ENCODE data around the gene ITPR2.

DNA sequence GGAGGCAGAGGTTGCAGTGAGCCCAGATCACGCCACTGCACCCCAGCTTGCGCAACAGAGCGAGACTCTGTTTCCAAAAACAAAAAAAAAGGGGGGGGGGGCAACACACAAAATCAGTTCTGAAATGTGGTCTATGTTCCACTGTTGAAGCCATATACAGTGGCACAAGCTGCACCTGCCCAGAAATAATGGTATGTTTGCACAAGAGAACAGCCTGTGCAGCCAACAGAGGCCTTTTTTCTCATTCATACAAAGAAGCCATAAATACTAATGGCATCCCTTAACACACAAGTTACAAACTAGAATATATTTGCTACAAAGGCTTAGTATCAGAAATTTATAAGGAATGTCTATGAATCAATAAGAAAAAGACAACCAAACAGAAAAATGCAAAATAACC lies 37.1 kb downstream of the ITPR2 start:
- TF ChIP-seq CTCF (IDR thresholded peaks at IDR 0.05; ENCODE audit: low read length) (no peak), EZH2 (optimal IDR thresholded peaks at IDR 0.05; ENCODE audit: low read depth, low read length) (no peak), EZH2phosphoT487 (IDR thresholded peaks at IDR 0.05; ENCODE audit: low read length) (no peak)

All from MM.1S (cell line).